ENCODE measurements around the gene REN. TPM values are rescaled to one million over a fixed set of nuclear protein-coding genes. Genes with fewer than 3 reads are reported as not detected.

REN gene
- total RNA-seq, 1 donor from 2014 or later: not detected

GRCh38 chr1:204130178-204130577, 36.0 kb downstream of the REN start:
- peaks cover 0 to 23% of the 10 kb centered on the region in 2 donors for H3K4me1 ChIP-seq
- DNase-seq (ENCODE audit: low spot score in 2 of 2): no peak
- TF ChIP-seq, protein P1, sequence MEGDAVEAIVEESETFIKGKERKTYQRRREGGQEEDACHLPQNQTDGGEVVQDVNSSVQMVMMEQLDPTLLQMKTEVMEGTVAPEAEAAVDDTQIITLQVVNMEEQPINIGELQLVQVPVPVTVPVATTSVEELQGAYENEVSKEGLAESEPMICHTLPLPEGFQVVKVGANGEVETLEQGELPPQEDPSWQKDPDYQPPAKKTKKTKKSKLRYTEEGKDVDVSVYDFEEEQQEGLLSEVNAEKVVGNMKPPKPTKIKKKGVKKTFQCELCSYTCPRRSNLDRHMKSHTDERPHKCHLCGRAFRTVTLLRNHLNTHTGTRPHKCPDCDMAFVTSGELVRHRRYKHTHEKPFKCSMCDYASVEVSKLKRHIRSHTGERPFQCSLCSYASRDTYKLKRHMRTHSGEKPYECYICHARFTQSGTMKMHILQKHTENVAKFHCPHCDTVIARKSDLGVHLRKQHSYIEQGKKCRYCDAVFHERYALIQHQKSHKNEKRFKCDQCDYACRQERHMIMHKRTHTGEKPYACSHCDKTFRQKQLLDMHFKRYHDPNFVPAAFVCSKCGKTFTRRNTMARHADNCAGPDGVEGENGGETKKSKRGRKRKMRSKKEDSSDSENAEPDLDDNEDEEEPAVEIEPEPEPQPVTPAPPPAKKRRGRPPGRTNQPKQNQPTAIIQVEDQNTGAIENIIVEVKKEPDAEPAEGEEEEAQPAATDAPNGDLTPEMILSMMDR (IDR thresholded peaks at IDR 0.05): no peak
- H3K27me3 ChIP-seq: no peaks in the 10 kb centered on the region
- no peaks in the 10 kb centered on the region for H3K9me3 ChIP-seq
- no peak overlapping the region for H3K4me3 ChIP-seq
- H3K27ac ChIP-seq: peak overlapping the region in 1 of 2 donors; percentile 53
- intact Hi-C loops (cut with DNase I): no loop called here
- peaks cover 6 to 22% of the 10 kb centered on the region in 2 donors for H3K36me3 ChIP-seq

- Histone ChIP-seq H3K36me3 (peaks cover 0 to 22% of the 10 kb centered on the region in 2 donors), H3K27ac (peak overlapping the region; percentile 25 to 58), H3K4me3 (peak overlapping the region; percentile 46 to 49), H3K9me3 (no peaks in the 10 kb centered on the region), H3K27me3 (no peaks in the 10 kb centered on the region), H3K4me1 (peaks cover 0 to 23% of the 10 kb centered on the region in 2 donors)
- intact Hi-C loops (cut with DNase I): loop anchor here (1.0 to 2.0 kb wide), 2 partner anchors 22 to 268 kb away; partner anchors contain the start of gene SNRPE
- peak in 1 of 2 donors; percentile 79 for DNase-seq (ENCODE audit: low spot score in 2 of 2)
- TF ChIP-seq, protein P1 (IDR thresholded peaks at IDR 0.05): peak; percentile 91 to 92 (median 91)
These were observed 36.9 kb downstream of the REN start for GRCh38 chr1:204128964-204129896.

DNA sequence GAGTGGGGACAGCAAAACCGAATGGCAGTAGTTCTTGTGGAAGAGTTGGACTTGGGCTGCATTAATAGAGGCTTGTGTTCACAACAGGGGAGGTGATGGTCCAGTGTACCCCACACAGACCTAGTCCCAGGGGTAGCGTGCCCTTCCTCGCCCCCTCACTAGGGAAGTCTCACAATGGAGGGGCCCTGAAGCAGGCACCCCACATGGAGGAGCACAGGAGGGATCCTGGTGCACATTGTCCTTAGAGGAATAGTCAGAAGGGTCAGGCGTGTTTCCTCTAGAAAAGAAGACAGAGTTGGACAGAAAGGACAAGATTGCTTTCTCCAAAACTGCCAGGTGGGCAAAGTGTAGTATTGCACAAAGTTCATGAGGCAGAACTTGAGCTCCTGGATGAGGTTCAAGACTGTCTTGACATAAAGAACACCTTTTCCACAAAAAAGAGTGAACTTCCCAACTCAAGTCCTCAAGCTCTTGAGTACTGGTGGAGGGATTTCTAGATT, 37.6 kb downstream of the REN start:
- TF ChIP-seq, protein P1 (IDR thresholded peaks at IDR 0.05): no peak

DNA sequence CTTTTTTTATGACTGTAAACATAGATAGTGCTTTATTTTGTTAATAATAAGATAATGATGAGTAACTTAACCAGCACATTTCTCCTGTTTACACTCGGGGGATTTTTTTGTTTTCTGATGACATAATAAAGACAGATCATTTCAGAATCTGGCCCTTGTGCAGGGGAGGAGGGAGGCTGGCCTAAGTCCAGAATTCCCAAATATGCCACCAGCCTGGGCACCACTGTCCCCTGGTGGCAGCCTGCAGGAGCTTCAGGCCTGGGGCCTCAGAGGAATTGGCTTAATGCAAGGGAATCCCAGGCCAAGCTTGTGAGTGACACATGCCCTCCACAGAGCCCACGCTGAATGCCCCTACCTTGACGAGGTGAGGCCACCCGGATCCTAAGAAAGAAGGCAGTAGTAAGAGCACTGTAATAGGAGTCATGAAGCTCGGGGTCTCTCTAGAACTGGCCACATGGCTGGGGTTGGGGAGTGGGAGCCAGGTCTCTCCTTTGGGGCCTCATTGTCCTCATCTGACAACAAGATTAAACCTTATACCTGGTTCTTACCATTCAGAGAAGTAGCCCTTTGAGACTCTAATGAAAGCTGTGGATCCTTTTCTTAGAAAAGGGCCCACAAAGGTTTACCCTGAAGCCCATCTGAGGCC, 38.4 kb downstream of the REN start:
- Histone ChIP-seq H3K27me3 (no peaks in the 10 kb centered on the region), H3K36me3 (peaks cover 14 to 35% of the 10 kb centered on the region in 2 donors), H3K27ac (peak overlapping the region; percentile 56 to 66), H3K9me3 (no peaks in the 10 kb centered on the region), H3K4me1 (peaks cover 0 to 23% of the 10 kb centered on the region in 2 donors), H3K4me3 (no peak overlapping the region)
- DNase-seq (ENCODE audit: low spot score in 2 of 2): peak in 1 of 2 donors; percentile 85
- TF ChIP-seq, protein P1 (IDR thresholded peaks at IDR 0.05): peak; percentile 94 to 98 (median 97)
- intact Hi-C loops (cut with DNase I): loop anchor here (1.0 to 2.0 kb wide), 2 partner anchors 23 to 54 kb away; partner anchors contain the start of gene SOX13

More for the DNA sequence above, 37.6 kb downstream of the REN start:
- H3K27me3 ChIP-seq: no peaks in the 10 kb centered on the region
- peaks cover 0 to 23% of the 10 kb centered on the region in 2 donors for H3K4me1 ChIP-seq
- intact Hi-C loops (cut with DNase I): loop anchor here (2.0 kb wide), 1 partner anchor 22 kb away; no protein-coding TSS in a partner anchor
- peak overlapping the region in 1 of 2 donors; percentile 49 for H3K4me3 ChIP-seq
- no peaks in the 10 kb centered on the region for H3K9me3 ChIP-seq
- DNase-seq (ENCODE audit: low spot score in 2 of 2): no peak
- H3K27ac ChIP-seq: peak overlapping the region in 1 of 2 donors; percentile 66
- peaks cover 6 to 27% of the 10 kb centered on the region in 2 donors for H3K36me3 ChIP-seq

GRCh38 chr1:204126956-204127355, 39.2 kb downstream of the REN start:
- no peak for DNase-seq (ENCODE audit: low spot score in 2 of 2)
- Histone ChIP-seq H3K9me3 (no peaks in the 10 kb centered on the region), H3K27ac (peak overlapping the region; percentile 56 to 66), H3K4me3 (no peak overlapping the region), H3K27me3 (no peaks in the 10 kb centered on the region), H3K4me1 (peaks cover 0 to 23% of the 10 kb centered on the region in 2 donors), H3K36me3 (peaks cover 20 to 42% of the 10 kb centered on the region in 2 donors)
- intact Hi-C loops (cut with DNase I): loop anchor here (1.0 kb wide), 1 partner anchor 54 kb away; the partner anchor contains the start of gene SOX13
- TF ChIP-seq, protein P1 (IDR thresholded peaks at IDR 0.05): no peak
